Islet of Langerhans (tissue), 1 donor: ENCODE data around the gene IER3.
A peak's percentile ranks its signal among the peaks of the same experiment; 100 is the strongest.
"Not testable (repeated sequence)": the region's sequence is repeated elsewhere in the genome, so short reads cannot be mapped to it uniquely, and the experiment has no call there.

Source experiments
- FAIRE-seq: peaks from one replicate; lab custom pipeline; 2011; peaks lifted over from hg19 to GRCh38; lab: Jason Lieb, UNC

Gene IER3

GRCh38 chr6:30723843-30724741 lies 20.3 kb downstream of the IER3 start:
- not testable (repeated sequence) for FAIRE-seq

DNA sequence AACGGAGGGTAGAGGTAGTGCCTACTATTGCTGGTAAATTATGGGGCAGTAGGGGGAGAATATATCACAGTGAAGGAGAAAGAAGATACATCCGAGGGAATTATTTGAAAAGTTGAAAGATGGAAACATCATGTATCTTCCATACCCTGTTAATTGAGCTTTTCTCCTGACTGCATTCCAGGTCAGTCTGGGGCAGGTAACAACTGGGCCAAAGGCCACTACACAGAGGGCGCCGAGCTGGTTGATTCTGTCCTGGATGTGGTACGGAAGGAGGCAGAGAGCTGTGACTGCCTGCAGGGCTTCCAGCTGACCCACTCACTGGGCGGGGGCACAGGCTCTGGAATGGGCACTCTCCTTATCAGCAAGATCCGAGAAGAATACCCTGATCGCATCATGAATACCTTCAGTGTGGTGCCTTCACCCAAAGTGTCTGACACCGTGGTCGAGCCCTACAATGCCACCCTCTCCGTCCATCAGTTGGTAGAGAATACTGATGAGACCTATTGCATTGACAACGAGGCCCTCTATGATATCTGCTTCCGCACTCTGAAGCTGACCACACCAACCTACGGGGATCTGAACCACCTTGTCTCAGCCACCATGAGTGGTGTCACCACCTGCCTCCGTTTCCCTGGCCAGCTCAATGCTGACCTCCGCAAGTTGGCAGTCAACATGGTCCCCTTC lies 21.0 kb downstream of the IER3 start:
- not testable (repeated sequence) for FAIRE-seq

GRCh38 chr6:30722280-30723112 lies 21.9 kb downstream of the IER3 start:
- no peak for FAIRE-seq

GRCh38 chr6:30722025-30722279 lies 22.4 kb downstream of the IER3 start:
- not testable (repeated sequence) for FAIRE-seq

GRCh38 chr6:30721198-30722024 lies 22.9 kb downstream of the IER3 start:
- FAIRE-seq: no peak

- FAIRE-seq: no peak
Measured at GRCh38 chr6:30720738-30721197, 23.6 kb downstream of the IER3 start.

DNA sequence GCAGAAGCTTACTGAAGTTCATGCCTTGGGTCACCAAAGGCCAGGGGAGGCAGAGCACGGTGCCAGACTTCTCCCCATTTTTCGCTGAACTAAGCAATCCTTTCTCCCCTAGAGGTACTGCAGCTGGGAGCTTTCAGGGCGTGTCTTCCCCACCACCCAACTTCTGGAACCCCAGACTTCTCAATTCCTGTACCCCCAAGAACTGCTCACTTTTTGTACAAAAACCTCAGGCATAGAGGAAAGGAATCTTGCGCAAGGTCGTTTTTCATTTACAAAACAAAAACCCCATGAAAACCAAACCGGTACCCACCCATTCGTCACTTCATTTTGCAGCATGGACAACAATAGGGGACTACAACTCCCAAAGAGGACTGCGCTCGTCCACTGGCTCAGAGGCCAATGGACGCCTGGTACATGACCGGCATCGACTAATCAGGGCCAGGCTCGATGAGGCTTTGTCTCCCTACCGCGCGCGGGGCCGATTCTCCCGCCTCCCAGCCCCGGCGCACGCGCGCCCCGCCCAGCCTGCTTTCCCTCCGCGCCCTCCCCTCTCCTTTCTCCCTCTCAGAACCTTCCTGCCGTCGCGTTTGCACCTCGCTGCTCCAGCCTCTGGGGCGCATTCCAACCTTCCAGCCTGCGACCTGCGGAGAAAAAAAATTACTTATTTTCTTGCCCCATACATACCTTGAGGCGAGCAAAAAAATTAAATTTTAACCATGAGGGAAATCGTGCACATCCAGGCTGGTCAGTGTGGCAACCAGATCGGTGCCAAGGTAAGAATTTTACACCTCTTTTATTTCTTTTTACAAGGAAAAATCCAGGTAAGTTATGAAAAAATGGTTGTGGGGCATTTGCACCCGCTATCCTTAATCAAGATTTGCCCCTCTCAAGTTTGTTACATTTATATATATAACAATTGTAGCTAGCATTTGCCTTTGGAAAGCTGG lies 24.3 kb downstream of the IER3 start, which contains the start of gene TUBB:
TUBB (plus strand) TSS at position 562 of the 947 bp plus-strand sequence; CDS start at position 717, 155 bp downstream.
- FAIRE-seq: peak; percentile 61

DNA sequence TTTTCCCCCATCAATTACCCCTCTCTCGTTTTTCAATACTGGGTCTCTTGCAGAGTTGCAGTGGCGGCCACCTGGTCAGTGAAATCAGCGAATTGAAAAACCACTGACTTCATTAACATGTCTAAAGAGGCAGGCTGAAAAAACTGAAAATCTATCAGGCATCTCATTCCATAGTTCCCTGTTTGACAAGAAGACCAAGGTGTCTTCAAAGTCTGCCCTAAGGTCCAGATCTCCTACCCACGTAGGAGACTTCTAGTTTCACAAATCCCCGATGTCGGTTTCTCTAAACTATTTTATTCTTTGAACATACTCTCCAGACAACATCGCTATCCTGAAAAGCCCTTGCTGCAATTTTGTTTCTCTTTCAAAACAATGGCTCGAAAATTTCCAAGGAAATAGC lies 25.0 kb downstream of the IER3 start:
- no peak for FAIRE-seq

- not testable (repeated sequence) for FAIRE-seq
Measured at GRCh38 chr6:30717845-30718720, 26.3 kb downstream of the IER3 start.

DNA sequence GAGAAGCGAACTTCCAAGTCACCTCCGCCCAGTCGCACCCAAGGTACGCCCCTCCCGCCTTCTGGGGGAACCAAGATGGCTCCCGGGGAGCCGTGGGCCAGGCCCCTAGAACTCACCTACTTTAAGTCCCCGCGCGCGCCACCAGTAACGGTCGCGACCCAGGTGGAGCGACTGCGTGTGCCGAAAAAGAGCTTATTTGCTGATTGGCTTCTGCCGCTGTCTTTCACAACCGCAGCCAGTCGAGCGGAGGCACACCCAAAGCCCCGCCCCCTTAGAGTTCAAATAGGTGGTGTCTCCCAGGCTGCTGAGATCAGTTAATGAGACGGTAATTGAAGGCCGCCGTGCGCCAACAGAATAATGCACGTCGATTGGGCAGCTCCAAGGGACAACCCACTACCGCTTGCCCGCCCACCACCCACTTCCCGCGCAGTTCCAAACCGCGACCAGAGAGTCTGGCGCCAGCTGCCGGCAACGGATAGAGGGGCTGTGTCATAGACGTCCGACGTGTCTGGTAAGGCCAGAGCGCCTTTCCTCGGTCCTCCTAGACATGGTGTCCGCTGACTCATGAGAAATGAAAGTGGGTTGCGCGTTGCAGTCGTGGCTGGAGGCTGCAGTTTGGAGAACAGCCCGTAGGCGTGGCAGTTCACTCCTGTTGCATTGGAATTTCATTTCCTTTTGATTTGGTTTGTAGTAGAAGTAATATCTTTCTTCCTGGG lies 27.1 kb downstream of the IER3 start, which contains the start of gene MDC1:
MDC1 (minus strand) TSS at position 153 of the 716 bp plus-strand sequence. CDS start 2,106 bp downstream, outside the sequence.
- FAIRE-seq: peak; percentile 69

GRCh38 chr6:30716879-30717128 lies 27.5 kb downstream of the IER3 start:
- no peak for FAIRE-seq

GRCh38 chr6:30714263-30714662 lies 30.1 kb downstream of the IER3 start:
- no peak for FAIRE-seq

DNA sequence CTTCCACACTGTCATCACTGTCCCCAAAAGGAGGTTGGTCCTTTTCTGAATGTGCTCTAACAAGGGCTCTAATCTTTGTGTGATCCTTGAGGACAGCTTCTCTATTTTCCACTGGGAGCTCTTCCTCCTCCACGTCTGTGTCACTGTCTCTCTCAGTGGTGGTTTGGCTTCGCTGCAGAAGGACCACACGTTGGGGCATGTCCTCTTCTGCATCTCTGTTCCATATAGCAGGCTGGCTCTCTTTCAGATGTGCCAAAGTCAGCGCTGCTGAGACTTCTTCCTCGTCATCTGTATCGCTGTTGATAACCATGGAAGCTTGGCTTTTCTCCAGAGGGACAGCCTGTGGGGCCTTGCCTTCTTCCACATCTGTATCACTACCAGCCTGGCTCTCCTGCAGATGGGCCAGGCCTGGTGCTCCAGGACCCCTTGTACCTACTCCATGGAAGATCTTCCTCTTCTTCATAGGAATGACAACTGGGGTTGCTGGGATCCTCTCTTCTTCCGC lies 31.9 kb downstream of the IER3 start:
- FAIRE-seq: no peak

- FAIRE-seq: no peak
Measured at GRCh38 chr6:30711758-30712380, 32.5 kb downstream of the IER3 start.

GRCh38 chr6:30709101-30709868 lies 35.1 kb downstream of the IER3 start:
- peak; percentile 33 for FAIRE-seq

DNA sequence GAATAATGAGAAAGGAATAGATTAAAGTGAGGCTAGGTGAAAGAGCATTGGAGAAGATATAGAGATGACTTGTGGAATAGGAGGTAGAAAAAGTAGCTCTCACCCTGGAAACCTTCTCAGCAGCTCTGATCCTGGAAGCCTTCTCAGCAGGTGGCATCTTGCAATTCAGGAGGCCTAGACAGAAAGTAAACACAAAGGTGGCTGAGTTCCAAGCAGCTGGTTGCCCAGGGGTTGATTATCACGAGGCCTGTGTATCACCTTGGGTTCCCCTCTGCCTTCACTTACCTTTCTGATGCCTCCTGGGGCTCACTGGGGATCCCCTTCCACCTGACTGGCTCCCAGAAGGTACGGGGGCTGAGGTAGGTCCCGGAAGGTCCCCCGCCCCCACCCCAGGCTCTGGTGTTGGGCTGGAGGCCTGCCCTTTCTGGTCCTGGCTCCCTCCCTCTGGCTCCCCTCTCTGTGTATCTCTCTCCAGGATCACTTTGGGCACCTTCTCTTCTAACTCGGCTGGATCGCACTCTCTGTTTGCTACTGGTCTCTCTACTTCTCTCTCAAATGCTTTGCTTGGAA lies 37.0 kb downstream of the IER3 start:
- FAIRE-seq: peak; percentile 89

DNA sequence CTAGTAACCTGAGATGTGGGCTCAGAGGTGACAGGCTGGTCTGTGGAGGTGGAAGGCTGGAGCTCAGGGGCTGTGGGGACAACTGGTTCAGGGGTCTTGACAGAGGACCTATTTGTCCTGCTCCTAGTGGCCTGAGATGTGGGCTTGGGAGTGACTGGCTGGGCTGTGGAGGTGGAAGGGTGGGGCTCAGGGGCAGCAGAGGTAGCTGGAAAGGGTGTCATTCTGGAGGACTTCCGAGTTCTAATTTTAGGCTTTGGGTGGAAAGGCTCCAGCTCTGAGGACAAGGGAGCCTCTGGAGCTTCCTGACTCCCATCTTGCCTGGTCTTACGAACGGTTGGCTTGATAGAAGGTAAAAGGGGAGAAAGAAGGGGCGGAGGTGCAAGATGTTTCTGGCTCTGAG lies 38.7 kb downstream of the IER3 start:
- no peak for FAIRE-seq
